NCI-H2107 (cell line): ENCODE data around the gene EIF3B.
"Not testable (repeated sequence)": the region's sequence is repeated elsewhere in the genome, so short reads cannot be mapped to it uniquely, and the experiment has no call there.

Source experiments
- DNase-seq: peaks from one replicate; lab custom pipeline; 2025; lab: John Stamatoyannopoulos, UW

The EIF3B gene

GRCh38 chr7:2354186-2354938 is at the start of gene EIF3B:
Gene EIF3B, plus strand, starts transcription at chr7:2354827. Its CDS starts 95 bp downstream, at chr7:2354922.
- DNase-seq, result peak; percentile 94

GRCh38 chr7:2305258-2305657 is 49.4 kb upstream of the EIF3B start:
- DNase-seq, result not testable (repeated sequence)

DNA sequence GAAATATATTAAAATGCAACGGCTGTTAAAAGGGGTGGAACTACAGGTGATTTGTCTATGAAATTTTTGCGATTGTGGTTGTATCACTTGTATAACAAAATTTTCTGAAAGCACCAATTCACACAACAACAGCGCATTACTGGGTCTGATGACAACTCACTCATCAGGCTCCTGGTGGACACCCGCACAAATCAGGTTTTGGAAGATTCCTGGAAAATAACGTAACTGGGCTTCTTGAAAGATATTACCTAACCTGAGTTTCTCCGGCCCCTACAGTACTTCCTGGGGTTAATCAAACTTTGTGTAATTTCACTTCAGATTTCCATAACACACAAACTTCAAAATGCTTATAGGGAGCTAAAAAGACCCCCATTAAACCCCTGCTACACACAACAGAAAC is 47.9 kb upstream of the EIF3B start:
- no peak for DNase-seq

DNA sequence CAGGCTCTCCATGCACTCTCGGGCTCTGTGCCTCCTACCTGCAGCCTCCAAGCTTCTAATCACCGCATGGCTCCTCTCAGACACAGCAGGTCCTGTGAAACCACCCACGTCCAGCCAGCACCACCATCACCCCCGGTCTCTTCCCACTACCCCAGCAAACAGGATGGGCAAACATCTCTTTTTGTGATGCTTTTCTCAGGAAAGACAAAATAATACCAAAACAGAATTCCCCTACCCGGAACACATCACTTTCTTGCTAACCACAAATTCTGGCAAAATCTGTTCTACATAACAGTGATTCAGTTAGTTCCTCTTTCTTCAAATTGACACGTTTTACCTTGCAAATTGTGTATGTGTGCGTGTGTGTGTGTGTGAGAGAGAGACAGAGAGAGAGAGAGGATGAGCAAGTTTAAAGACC is 46.9 kb upstream of the EIF3B start:
- no peak for DNase-seq

GRCh38 chr7:2309889-2310331 is 44.7 kb upstream of the EIF3B start:
- no peak for DNase-seq

GRCh38 chr7:2312267-2312929 is 42.2 kb upstream of the EIF3B start:
- DNase-seq, result no peak

GRCh38 chr7:2313450-2314208 is 41.0 kb upstream of the EIF3B start:
- DNase-seq, result no peak

- DNase-seq, result peak; percentile 94
Measured at GRCh38 chr7:2314209-2314955, 40.2 kb upstream of the EIF3B start, which contains the start of gene SNX8. Gene SNX8, minus strand, starts transcription at chr7:2314441. Its CDS starts 20 bp downstream, at chr7:2314421.

- not testable (repeated sequence) for DNase-seq
Measured at GRCh38 chr7:2314956-2315530, 39.6 kb upstream of the EIF3B start.

DNA sequence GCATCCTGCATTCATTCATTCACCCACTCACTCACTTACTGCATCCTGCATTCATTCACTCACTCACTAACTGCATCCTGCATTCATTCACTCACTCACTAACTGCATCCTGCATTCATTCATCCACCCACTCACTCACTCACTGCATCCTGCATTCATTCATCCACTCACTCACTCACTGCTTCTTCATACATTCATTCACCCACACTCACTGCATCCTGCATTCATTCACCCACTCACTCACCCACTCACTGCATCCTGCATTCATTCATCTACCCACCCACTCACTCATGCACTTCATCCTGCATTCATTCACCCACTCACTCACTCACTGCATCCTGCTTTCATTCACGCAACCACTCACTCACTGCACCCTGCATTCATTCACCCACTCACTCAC is 38.8 kb upstream of the EIF3B start:
- DNase-seq, result no peak

GRCh38 chr7:2316578-2316977 is 38.0 kb upstream of the EIF3B start:
- no peak for DNase-seq

DNA sequence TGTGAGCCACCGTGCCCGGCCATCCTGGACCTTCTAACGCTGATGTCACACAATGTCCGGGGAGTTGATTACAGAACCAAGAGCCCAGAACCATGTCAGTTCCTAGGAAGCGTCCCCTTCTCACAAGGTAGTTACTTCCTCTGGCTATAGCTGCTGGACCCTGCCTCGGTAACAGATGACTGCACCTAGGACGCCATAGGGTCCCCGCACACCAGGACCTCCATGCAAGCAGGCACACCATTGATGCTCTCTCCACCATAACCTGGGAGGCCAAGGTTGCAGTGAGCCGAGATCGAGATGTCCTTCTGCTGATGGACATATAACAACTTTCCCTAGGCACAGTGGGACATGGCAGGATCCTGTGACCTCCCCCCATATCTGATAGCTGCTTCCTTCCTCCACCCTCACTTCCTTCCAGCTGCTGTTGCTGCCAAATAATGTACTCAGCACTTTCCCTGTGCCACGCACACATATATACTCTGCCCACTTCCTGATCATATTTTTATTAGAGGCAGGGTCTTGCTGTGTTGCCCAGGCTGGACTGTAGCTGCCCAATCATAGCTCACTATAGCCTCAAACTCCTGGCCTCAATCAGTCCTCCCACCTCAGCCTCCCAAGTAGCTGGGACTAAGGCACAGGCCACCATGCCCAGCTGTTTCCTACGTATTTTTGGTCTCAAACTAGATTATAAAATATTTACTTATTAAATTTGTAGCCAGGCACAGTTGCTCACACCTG is 36.9 kb upstream of the EIF3B start:
- no peak for DNase-seq

- DNase-seq, result no peak
Measured at GRCh38 chr7:2321020-2321419, 33.6 kb upstream of the EIF3B start.

DNA sequence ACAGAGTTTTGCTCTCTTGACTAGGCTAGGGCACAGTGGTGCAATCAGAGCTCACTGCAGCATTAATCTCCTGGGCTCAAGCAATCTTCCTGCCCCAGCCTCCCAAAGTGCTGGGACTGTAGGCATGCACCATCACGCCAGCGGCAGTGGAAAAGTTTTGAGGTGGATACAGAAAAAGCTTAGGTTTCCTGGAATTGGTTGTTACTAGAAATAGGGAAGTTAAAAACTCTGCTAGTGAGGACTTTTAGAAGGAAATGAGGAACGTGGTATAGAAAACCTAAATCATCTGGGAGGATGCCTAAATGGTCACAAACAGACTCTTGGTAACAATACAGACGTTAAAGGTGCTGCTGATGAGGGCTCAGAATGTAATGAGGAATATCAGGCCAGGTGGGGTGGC is 29.5 kb upstream of the EIF3B start:
- DNase-seq, result no peak

GRCh38 chr7:2326951-2327350 is 27.7 kb upstream of the EIF3B start:
- DNase-seq, result no peak

DNA sequence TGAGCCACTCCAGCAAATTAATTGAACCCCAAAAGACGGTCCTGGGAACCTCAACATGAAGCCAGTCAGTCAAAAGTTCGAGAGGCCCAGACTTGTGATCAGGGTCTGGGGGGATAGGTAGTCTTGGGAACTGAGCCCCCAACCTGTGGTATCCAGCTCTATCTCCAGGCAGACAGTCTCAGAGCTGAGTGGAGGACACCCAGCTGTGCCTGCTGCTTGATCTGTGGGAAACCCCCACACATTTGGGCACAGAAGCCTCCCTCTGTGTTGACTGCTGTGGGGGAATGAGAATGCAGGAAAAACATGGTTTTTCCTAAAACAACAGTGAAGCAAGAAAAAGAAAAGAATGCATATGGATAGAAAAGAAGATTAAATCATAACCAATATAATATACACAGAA is 24.1 kb upstream of the EIF3B start:
- no peak for DNase-seq

GRCh38 chr7:2331707-2332106 is 22.9 kb upstream of the EIF3B start:
- no peak for DNase-seq

DNA sequence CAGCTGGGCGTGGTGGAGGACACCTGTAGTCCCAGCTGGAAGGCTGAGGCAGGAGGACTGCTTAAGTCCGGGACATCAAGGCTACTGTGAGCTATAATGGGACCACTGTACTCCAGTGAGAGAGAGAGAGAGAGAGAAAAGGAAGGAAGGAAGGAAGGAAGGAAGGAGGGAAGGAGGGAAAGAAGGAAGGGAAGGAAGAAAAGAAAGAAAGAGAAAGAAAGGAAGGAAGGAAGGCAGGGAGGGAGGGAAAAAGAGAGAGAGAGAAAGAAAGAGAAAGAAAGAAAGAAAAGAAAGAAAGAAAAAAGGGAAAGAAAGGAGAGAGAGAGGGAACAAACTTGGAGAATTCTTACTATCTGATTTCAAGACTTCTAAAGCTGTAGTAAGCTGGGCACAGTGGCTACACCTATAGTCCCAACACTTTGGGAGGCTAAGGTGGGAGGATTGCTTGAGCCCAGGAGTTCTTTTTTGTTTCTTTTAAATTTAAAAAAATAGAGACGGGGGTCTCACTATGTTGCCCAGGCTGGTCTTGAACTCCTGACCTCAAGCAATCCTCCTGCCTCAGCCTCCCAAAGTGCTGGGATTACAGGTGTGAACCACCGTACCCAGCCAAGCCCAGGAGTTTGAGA is 21.9 kb upstream of the EIF3B start:
- DNase-seq, result not testable (repeated sequence)

GRCh38 chr7:2336626-2337299 is 17.9 kb upstream of the EIF3B start:
- DNase-seq, result no peak
